Measurements from ENCODE around the gene C6orf136. TPM values are rescaled to one million over a fixed set of nuclear protein-coding genes. Genes with fewer than 3 reads are reported as not detected.

Gene C6orf136
- total and polyA plus RNA-seq, 9 of the 15 experiments (the other 6 are each of a cell fraction or from before 2014, with no cell fraction given) = 14.1 to 63.1 (median 18.4) TPM

DNA sequence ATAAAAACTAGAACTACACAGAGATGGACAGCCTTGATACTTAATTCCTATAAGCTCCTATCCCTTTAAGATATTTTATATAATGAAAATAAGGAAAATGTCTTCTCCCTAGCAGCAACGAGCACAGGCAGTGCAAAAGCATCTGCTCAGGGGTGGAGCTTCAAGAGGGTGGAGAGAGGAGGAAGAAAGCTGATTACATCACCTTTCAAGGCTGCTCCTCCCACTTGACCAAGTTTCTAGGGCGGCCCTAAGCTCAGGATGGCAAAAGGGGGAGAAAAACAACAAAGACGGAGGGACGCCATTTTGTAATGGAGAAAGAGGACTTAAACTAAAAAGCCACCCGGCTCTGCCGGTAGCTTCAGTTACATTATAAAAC lies 32.1 kb upstream of the C6orf136 start (continued):
- TF ChIP-seq, protein P1, sequence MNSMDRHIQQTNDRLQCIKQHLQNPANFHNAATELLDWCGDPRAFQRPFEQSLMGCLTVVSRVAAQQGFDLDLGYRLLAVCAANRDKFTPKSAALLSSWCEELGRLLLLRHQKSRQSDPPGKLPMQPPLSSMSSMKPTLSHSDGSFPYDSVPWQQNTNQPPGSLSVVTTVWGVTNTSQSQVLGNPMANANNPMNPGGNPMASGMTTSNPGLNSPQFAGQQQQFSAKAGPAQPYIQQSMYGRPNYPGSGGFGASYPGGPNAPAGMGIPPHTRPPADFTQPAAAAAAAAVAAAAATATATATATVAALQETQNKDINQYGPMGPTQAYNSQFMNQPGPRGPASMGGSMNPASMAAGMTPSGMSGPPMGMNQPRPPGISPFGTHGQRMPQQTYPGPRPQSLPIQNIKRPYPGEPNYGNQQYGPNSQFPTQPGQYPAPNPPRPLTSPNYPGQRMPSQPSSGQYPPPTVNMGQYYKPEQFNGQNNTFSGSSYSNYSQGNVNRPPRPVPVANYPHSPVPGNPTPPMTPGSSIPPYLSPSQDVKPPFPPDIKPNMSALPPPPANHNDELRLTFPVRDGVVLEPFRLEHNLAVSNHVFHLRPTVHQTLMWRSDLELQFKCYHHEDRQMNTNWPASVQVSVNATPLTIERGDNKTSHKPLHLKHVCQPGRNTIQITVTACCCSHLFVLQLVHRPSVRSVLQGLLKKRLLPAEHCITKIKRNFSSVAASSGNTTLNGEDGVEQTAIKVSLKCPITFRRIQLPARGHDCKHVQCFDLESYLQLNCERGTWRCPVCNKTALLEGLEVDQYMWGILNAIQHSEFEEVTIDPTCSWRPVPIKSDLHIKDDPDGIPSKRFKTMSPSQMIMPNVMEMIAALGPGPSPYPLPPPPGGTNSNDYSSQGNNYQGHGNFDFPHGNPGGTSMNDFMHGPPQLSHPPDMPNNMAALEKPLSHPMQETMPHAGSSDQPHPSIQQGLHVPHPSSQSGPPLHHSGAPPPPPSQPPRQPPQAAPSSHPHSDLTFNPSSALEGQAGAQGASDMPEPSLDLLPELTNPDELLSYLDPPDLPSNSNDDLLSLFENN (IDR thresholded peaks at IDR 0.05; ENCODE audit: low read depth in 2 of 2, low read length in 2 of 2) = peak in 1 of 2 experiments; percentile 31; a peak in 1 of 4 replicates
- TF ChIP-seq MAFK (IDR thresholded peaks at IDR 0.05; ENCODE audit: low read length) = peak; percentile 29; the same call in 1 of the 2 replicates
- TF ChIP-seq BCLAF1 (IDR thresholded peaks at IDR 0.05; ENCODE audit: borderline replicate concordance in 1 of 2, control insufficient read depth in 1 of 2, low read depth in 2 of 2, low read length in 1 of 2) = no peak
- TF ChIP-seq CREM (IDR thresholded peaks at IDR 0.05; ENCODE audit: low read depth) = peak; percentile 45
- peak; percentile 51; the same call in 1 of the 2 replicates for TF ChIP-seq JUNB (CRISPR knock-in tag; conservative IDR thresholded peaks at IDR 0.05)
- no peak for TF ChIP-seq DACH1 (IDR thresholded peaks at IDR 0.05; ENCODE audit: partially characterized antibody)
- TF ChIP-seq TAF7 (tag; IDR thresholded peaks at IDR 0.05) = 0 out of 2 replicates have a peak, but pooled peaks have one; percentile 83
- TF ChIP-seq CEBPG (CRISPR knock-in tag; IDR thresholded peaks at IDR 0.05) = peak; percentile 88
- TF ChIP-seq CEBPG (tag; conservative IDR thresholded peaks at IDR 0.05 in 1 of 2, IDR thresholded peaks at IDR 0.05 in 1 of 2) = peak; percentile 96 to 98
- TF ChIP-seq SNRNP70 (optimal IDR thresholded peaks at IDR 0.05; ENCODE audit: low read depth, low read length) = no peak
- no peak for TF ChIP-seq ZFP30 (CRISPR knock-in tag; IDR thresholded peaks at IDR 0.05; ENCODE audit: borderline replicate concordance)
- no peak for TF ChIP-seq HOMEZ (CRISPR knock-in tag; IDR thresholded peaks at IDR 0.05)
- TF ChIP-seq FOXK2 (conservative IDR thresholded peaks at IDR 0.05 in 1 of 2, IDR thresholded peaks at IDR 0.05 in 1 of 2; ENCODE audit: low read depth in 2 of 2) = peak; percentile 90 to 93
- no peak for TF ChIP-seq USF2 (CRISPR knock-in tag; IDR thresholded peaks at IDR 0.05)

Measured in K562 (cell line).